ENCODE data around the gene CLOCK. TPM values are rescaled to one million over a fixed set of nuclear protein-coding genes. Genes with fewer than 3 reads are reported as not detected.

The CLOCK gene
- total and polyA plus RNA-seq, 10 of the 15 experiments (the other 5 are each of a cell fraction or from before 2014, with no cell fraction given) = 2.8 to 11.7 (median 10.4) TPM

- WGBS (ENCODE audit: insufficient coverage, insufficient replicate concordance, low lambda C conversion rate, missing lambda C conversion rate) = 94% methylated on average over 10 of the region's 10 CpGs
- Histone ChIP-seq H3K27ac (ENCODE audit: control insufficient read depth, insufficient read depth) (no peak overlapping the region), H3K36me3 (ENCODE audit: control insufficient read depth in 2 of 2, insufficient read depth in 2 of 2, low read length in 1 of 2) (no peaks in the 10 kb centered on the region; a peak in 1 of 4 replicates), H3K79me2 (ENCODE audit: control insufficient read depth, insufficient read depth, low read length) (no peaks in the 10 kb centered on the region; the same call in 1 of the 2 replicates), H3K9ac (ENCODE audit: control insufficient read depth, insufficient read depth, low read length) (no peak overlapping the region), H3K4me1 (ENCODE audit: control insufficient read depth, insufficient read depth, low read length) (no peaks in the 10 kb centered on the region), H3K9me3 (replicated peaks; ENCODE audit: control insufficient read depth, insufficient read depth, low read length) (no peaks in the 10 kb centered on the region), H3K27me3 (replicated peaks in 1 of 2; ENCODE audit: control insufficient read depth in 2 of 2, insufficient read depth in 2 of 2, low read length in 1 of 2) (no peaks in the 10 kb centered on the region), H2AFZ (ENCODE audit: control insufficient read depth, low read depth, low read length) (no peak overlapping the region), H3K4me3 (no peak overlapping the region), H4K20me1 (ENCODE audit: control insufficient read depth, insufficient read depth) (no peaks in the 10 kb centered on the region), H3K4me2 (ENCODE audit: control insufficient read depth, insufficient read depth) (no peak overlapping the region)
- SMC1A ChIA-PET (ENCODE audit: uncharacterized antibody, unreplicated experiment) = no interaction called here
- BruUV-seq (replicated peaks) = no TSS peak
- DNase-seq (ENCODE audit: low read depth, low spot score) (no peak), FAIRE-seq (no peak), ATAC-seq (no peak)
- no peak for TF ChIP-seq NKRF (conservative IDR thresholded peaks at IDR 0.05)
- no peak for TF ChIP-seq BCL11A (IDR thresholded peaks at IDR 0.05; ENCODE audit: low read depth, low read length)
- no peak for TF ChIP-seq RBBP5 (conservative IDR thresholded peaks at IDR 0.05)
- TF ChIP-seq ZBTB33 (IDR thresholded peaks at IDR 0.05) = no peak
- no peak for TF ChIP-seq NFIC (IDR thresholded peaks at IDR 0.05; ENCODE audit: low read depth, low read length)
- no peak for TF ChIP-seq STAT1 (conservative IDR thresholded peaks at IDR 0.05)
- TF ChIP-seq ZNF24 (IDR thresholded peaks at IDR 0.05) = no peak
- TF ChIP-seq EED (IDR thresholded peaks at IDR 0.05; ENCODE audit: low read depth) = no peak
- TF ChIP-seq PAX5 (IDR thresholded peaks at IDR 0.05; ENCODE audit: borderline replicate concordance, low read depth, low read length) = no peak
- no peak for TF ChIP-seq ZNF622 (IDR thresholded peaks at IDR 0.05)
- TF ChIP-seq JUND (IDR thresholded peaks at IDR 0.05; ENCODE audit: low read depth, low read length) = no peak
- no peak for TF ChIP-seq SKIL (IDR thresholded peaks at IDR 0.05; ENCODE audit: low read depth, poor library complexity, severe bottlenecking)
- TF ChIP-seq NR2F1 (conservative IDR thresholded peaks at IDR 0.05) = no peak
- in situ Hi-C loops (cut with MboI) = no loop called here
- POLR2A ChIA-PET = no interaction called here
- CTCF ChIA-PET = interaction anchor here (1.3 kb wide), 1 partner anchor 9 kb away, joined by 3 read pairs; no protein-coding TSS in a partner anchor
- intact Hi-C loops (cut with micrococcal nuclease; ENCODE audit: unreplicated experiment) = no loop called here
- RAD21 ChIA-PET (ENCODE audit: unreplicated experiment) = no interaction called here
Measured at GRCh38 chr4:55499495-55499894, 47.2 kb downstream of the CLOCK start.
